ENCODE measurements around the gene RND1. TPM values are rescaled to one million over a fixed set of nuclear protein-coding genes. Genes with fewer than 3 reads are reported as not detected.

The RND1 gene
- total RNA-seq, 1 donor = 0.36 TPM

GRCh38 chr12:48903982-48904411 lies 38.3 kb upstream of the RND1 start:
- Histone ChIP-seq H3K4me1 (ENCODE audit: insufficient read depth, low read length) (peaks cover 2% of the 10 kb centered on the region), H3K4me2 (ENCODE audit: insufficient read depth, low read length) (peak overlapping the region; percentile 81), H3K36me3 (ENCODE audit: insufficient read depth, low read length) (no peaks in the 10 kb centered on the region), H3K9me3 (ENCODE audit: low read depth, low read length) (no peaks in the 10 kb centered on the region), H3K27me3 (ENCODE audit: insufficient read depth, low read length) (no peaks in the 10 kb centered on the region), H3K4me3 (ENCODE audit: insufficient read depth, low read length) (peak overlapping the region; percentile 66), H3K79me2 (ENCODE audit: insufficient read depth, low read length) (no peaks in the 10 kb centered on the region), H2AFZ (ENCODE audit: low read length) (peak overlapping the region; percentile 45), H3K27ac (ENCODE audit: low read depth, low read length) (no peak overlapping the region), H4K20me1 (ENCODE audit: insufficient read depth, low read length) (no peaks in the 10 kb centered on the region)
- peak; percentile 72 for DNase-seq (ENCODE audit: insufficient read length, low spot score, missing footprints)
- TF ChIP-seq CTCF (IDR thresholded peaks at IDR 0.05; ENCODE audit: extremely low read depth, low read depth, low read length) = peak; percentile 57

- Histone ChIP-seq H3K27ac (ENCODE audit: low read depth, low read length) (no peak overlapping the region), H3K79me2 (ENCODE audit: insufficient read depth, low read length) (no peaks in the 10 kb centered on the region), H3K27me3 (ENCODE audit: insufficient read depth, low read length) (peaks cover 2% of the 10 kb centered on the region), H3K9me3 (ENCODE audit: low read depth, low read length) (no peaks in the 10 kb centered on the region), H3K4me2 (ENCODE audit: insufficient read depth, low read length) (peak overlapping the region; percentile 81), H3K4me3 (ENCODE audit: insufficient read depth, low read length) (no peak overlapping the region), H2AFZ (ENCODE audit: low read length) (no peak overlapping the region), H3K4me1 (ENCODE audit: insufficient read depth, low read length) (peaks cover 2% of the 10 kb centered on the region), H4K20me1 (ENCODE audit: insufficient read depth, low read length) (no peaks in the 10 kb centered on the region), H3K36me3 (ENCODE audit: insufficient read depth, low read length) (no peaks in the 10 kb centered on the region)
- no peak for TF ChIP-seq CTCF (IDR thresholded peaks at IDR 0.05; ENCODE audit: extremely low read depth, low read depth, low read length)
- peak; percentile 13 for DNase-seq (ENCODE audit: insufficient read length, low spot score, missing footprints)
These were observed 37.8 kb upstream of the RND1 start for GRCh38 chr12:48903363-48903981.

GRCh38 chr12:48901278-48901677 lies 35.6 kb upstream of the RND1 start:
- H3K9me3 ChIP-seq (ENCODE audit: low read depth, low read length) = no peaks in the 10 kb centered on the region
- DNase-seq (ENCODE audit: insufficient read length, low spot score, missing footprints) = peak; percentile 85

More at GRCh38 chr12:48901278-48901677, 35.6 kb upstream of the RND1 start:
- no peak overlapping the region for H3K27ac ChIP-seq (ENCODE audit: low read depth, low read length)
- H3K4me1 ChIP-seq (ENCODE audit: insufficient read depth, low read length) = peaks cover 2% of the 10 kb centered on the region
- H3K4me2 ChIP-seq (ENCODE audit: insufficient read depth, low read length) = no peak overlapping the region
- no peaks in the 10 kb centered on the region for H3K36me3 ChIP-seq (ENCODE audit: insufficient read depth, low read length)
- H4K20me1 ChIP-seq (ENCODE audit: insufficient read depth, low read length) = no peaks in the 10 kb centered on the region
- H3K79me2 ChIP-seq (ENCODE audit: insufficient read depth, low read length) = no peaks in the 10 kb centered on the region
- H3K27me3 ChIP-seq (ENCODE audit: insufficient read depth, low read length) = peaks cover 2% of the 10 kb centered on the region
- no peak overlapping the region for H3K4me3 ChIP-seq (ENCODE audit: insufficient read depth, low read length)
- TF ChIP-seq CTCF (IDR thresholded peaks at IDR 0.05; ENCODE audit: extremely low read depth, low read depth, low read length) = no peak
- H2AFZ ChIP-seq (ENCODE audit: low read length) = no peak overlapping the region

Measured in osteoblast (primary cell).